ENCODE results near the gene FEN1. TPM values are rescaled to one million over a fixed set of nuclear protein-coding genes. Genes with fewer than 3 reads are reported as not detected.
A peak's percentile ranks its signal among the peaks of the same experiment; 100 is the strongest.

FEN1 gene
- total RNA-seq, 1 experiment from 2014 or later: 86.1 TPM

DNA sequence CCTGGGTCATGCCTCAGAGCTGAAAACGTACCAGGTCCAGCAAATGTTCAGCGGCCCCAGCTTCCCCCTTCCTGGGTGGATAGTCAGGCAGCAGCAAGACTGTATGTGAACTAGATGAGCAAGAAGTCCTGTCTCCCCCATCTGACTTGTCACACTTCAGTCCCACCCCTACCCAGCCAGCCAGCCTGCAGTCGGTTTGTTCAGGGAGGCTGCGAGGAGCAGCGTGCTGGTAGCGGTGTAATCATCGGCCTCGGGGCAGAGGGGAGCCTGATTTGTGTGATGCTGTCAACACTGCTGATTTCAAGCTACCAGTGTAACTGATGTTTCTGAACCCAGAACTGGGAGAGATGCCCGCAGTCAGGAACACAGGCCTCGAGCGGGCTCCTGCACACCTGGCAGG, 9.9 kb upstream of the FEN1 start:
- no TSS peak for BruUV-seq (replicated peaks)
- H3K36me3 ChIP-seq (ENCODE audit: control insufficient read depth, insufficient read depth, low read length): peaks cover 4% of the 10 kb centered on the region
- Mint-ChIP-seq H3K36me3 (ENCODE audit: insufficient read depth, unreplicated experiment) (peaks cover 87% of the 10 kb centered on the region), H3K27me3 (ENCODE audit: insufficient read depth, unreplicated experiment) (no peaks in the 10 kb centered on the region), H3K4me1 (ENCODE audit: low read depth, unreplicated experiment) (peaks cover 3% of the 10 kb centered on the region), H3K9me3 (ENCODE audit: unreplicated experiment) (no peaks in the 10 kb centered on the region), H3K4me3 (ENCODE audit: unreplicated experiment) (no peak overlapping the region), H3K27ac (ENCODE audit: unreplicated experiment) (peak overlapping the region; percentile 9)
- ChIA-PET POLR2A (interaction anchor here (1.2 kb wide), 1 partner anchor 9 kb away, joined by 5 read pairs; no protein-coding TSS in a partner anchor), CTCF (interaction anchor here (0.6 to 1.4 kb wide), 3 partner anchors 13 to 127 kb away, joined by 3 to 5 read pairs (median 3); no protein-coding TSS in a partner anchor)
- no peaks in the 10 kb centered on the region for H3K9me3 ChIP-seq
- TF ChIP-seq, protein P1, sequence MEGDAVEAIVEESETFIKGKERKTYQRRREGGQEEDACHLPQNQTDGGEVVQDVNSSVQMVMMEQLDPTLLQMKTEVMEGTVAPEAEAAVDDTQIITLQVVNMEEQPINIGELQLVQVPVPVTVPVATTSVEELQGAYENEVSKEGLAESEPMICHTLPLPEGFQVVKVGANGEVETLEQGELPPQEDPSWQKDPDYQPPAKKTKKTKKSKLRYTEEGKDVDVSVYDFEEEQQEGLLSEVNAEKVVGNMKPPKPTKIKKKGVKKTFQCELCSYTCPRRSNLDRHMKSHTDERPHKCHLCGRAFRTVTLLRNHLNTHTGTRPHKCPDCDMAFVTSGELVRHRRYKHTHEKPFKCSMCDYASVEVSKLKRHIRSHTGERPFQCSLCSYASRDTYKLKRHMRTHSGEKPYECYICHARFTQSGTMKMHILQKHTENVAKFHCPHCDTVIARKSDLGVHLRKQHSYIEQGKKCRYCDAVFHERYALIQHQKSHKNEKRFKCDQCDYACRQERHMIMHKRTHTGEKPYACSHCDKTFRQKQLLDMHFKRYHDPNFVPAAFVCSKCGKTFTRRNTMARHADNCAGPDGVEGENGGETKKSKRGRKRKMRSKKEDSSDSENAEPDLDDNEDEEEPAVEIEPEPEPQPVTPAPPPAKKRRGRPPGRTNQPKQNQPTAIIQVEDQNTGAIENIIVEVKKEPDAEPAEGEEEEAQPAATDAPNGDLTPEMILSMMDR (IDR thresholded peaks at IDR 0.05; ENCODE audit: insufficient read depth in 1 of 2, low read depth in 1 of 2, low read length in 1 of 2, severe bottlenecking in 1 of 2, unreplicated experiment in 1 of 2): no peak
- H3K4me3 ChIP-seq (ENCODE audit: low read depth, low read length): no peak overlapping the region
- DNase-seq: no peak
- no peaks in the 10 kb centered on the region for H3K27me3 ChIP-seq (replicated peaks; ENCODE audit: control insufficient read depth, insufficient read depth, low read length)
- intact Hi-C loops (cut with micrococcal nuclease; ENCODE audit: unreplicated experiment): no loop called here
- no peaks in the 10 kb centered on the region for H3K4me1 ChIP-seq

DNA sequence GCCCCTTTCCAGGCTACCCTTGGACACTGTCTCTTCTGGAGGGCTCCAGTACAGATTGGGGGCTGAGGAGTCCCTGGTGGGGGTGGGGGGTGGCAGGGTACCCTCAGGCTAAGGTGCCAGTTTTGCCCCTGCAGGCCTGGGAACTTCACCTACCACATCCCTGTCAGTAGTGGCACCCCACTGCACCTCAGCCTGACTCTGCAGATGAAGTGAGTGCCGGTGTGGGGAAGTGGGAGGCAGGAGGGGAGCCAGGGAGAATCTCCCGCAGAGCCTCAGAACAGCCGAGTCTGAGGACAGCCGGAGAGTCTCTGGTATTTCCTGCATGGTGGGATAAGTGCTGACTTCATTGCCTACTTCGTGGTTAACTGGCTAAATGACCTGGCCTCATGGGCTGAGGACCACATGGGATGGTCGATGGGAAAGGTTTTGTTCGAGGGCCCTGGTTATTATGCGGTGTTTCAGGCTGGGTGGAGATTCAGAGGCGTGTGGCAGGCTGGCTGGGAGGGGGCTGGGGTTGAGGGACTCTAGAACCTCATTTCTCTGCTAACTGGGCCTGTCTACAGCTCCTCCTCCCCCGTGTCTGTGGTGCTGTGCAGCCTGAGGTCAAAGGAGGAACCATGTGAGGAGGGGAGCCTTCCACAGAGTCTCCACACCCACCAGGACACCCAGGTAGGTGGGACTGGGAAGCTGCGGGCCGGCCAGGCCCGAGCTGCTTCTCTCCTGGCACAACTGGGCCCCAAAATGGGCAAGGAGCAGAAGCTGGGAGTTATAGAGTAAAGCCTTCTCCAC, 8.8 kb upstream of the FEN1 start:
- no TSS peak for BruUV-seq (replicated peaks)
- H3K4me1 Mint-ChIP-seq (ENCODE audit: low read depth, unreplicated experiment): peaks cover 8% of the 10 kb centered on the region
- no peak for DNase-seq
- H3K4me3 ChIP-seq (ENCODE audit: low read depth, low read length): no peak overlapping the region
- no peak overlapping the region for H3K4me3 Mint-ChIP-seq (ENCODE audit: unreplicated experiment)
- H3K9me3 ChIP-seq: no peaks in the 10 kb centered on the region
- TF ChIP-seq, protein P1 (IDR thresholded peaks at IDR 0.05; ENCODE audit: insufficient read depth in 1 of 2, low read depth in 1 of 2, low read length in 1 of 2, severe bottlenecking in 1 of 2, unreplicated experiment in 1 of 2): no peak
- H3K36me3 Mint-ChIP-seq (ENCODE audit: insufficient read depth, unreplicated experiment): peaks cover 88% of the 10 kb centered on the region
- H3K9me3 Mint-ChIP-seq (ENCODE audit: unreplicated experiment): no peaks in the 10 kb centered on the region
- intact Hi-C loops (cut with micrococcal nuclease; ENCODE audit: unreplicated experiment): no loop called here
- ChIA-PET CTCF (interaction anchor here (1.7 kb wide), 1 partner anchor 37 kb away, joined by 5 read pairs; no protein-coding TSS in a partner anchor), POLR2A (interaction anchor here (1.0 kb wide), 1 partner anchor 9 kb away, joined by 3 read pairs; the partner anchor contains the start of gene FEN1)
- H3K27ac Mint-ChIP-seq (ENCODE audit: unreplicated experiment): peak overlapping the region; percentile 28
- H3K27me3 ChIP-seq (replicated peaks; ENCODE audit: control insufficient read depth, insufficient read depth, low read length): no peaks in the 10 kb centered on the region
- peaks cover 3% of the 10 kb centered on the region for H3K36me3 ChIP-seq (ENCODE audit: control insufficient read depth, insufficient read depth, low read length)
- no peaks in the 10 kb centered on the region for H3K27me3 Mint-ChIP-seq (ENCODE audit: insufficient read depth, unreplicated experiment)
- H3K4me1 ChIP-seq: no peaks in the 10 kb centered on the region

DNA sequence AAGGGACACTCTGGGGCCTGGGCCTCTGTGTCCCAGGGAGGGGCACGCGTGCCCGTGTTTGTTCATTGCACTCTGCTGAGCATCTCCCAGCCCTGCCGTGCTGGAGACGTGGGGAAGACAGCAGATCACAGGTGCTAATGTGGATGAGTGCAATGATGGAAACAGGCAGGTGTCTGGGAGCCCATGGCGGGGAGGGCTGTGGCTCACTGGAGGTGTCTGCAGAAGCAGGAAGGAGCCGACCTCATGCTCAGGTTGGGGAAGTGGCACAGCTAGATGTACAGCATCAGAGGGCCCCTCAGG, 8.3 kb upstream of the FEN1 start:
- TF ChIP-seq, protein P1 (IDR thresholded peaks at IDR 0.05; ENCODE audit: insufficient read depth in 1 of 2, low read depth in 1 of 2, low read length in 1 of 2, severe bottlenecking in 1 of 2, unreplicated experiment in 1 of 2): no peak
- BruUV-seq (replicated peaks): no TSS peak
- intact Hi-C loops (cut with micrococcal nuclease; ENCODE audit: unreplicated experiment): no loop called here
- peak overlapping the region; percentile 28 for H3K27ac Mint-ChIP-seq (ENCODE audit: unreplicated experiment)
- H3K27me3 Mint-ChIP-seq (ENCODE audit: insufficient read depth, unreplicated experiment): no peaks in the 10 kb centered on the region
- POLR2A ChIA-PET: interaction anchor here (1.0 kb wide), 1 partner anchor 8 kb away, joined by 3 read pairs; the partner anchor contains the start of gene FEN1
- H3K4me1 Mint-ChIP-seq (ENCODE audit: low read depth, unreplicated experiment): peaks cover 8% of the 10 kb centered on the region
- H3K36me3 Mint-ChIP-seq (ENCODE audit: insufficient read depth, unreplicated experiment): peaks cover 90% of the 10 kb centered on the region
- Histone ChIP-seq H3K27me3 (replicated peaks; ENCODE audit: control insufficient read depth, insufficient read depth, low read length) (no peaks in the 10 kb centered on the region), H3K4me1 (no peaks in the 10 kb centered on the region), H3K9me3 (no peaks in the 10 kb centered on the region), H3K4me3 (ENCODE audit: low read depth, low read length) (no peak overlapping the region), H3K36me3 (ENCODE audit: control insufficient read depth, insufficient read depth, low read length) (peaks cover 5% of the 10 kb centered on the region)
- DNase-seq: no peak
- CTCF ChIA-PET: interaction anchor here (0.6 to 1.7 kb wide), 2 partner anchors 37 to 58 kb away, joined by 3 to 5 read pairs; no protein-coding TSS in a partner anchor
- no peak overlapping the region for H3K4me3 Mint-ChIP-seq (ENCODE audit: unreplicated experiment)
- H3K9me3 Mint-ChIP-seq (ENCODE audit: unreplicated experiment): no peaks in the 10 kb centered on the region

All from Caco-2 (cell line).